HepG2 (cell line): ENCODE results near the gene P2RX2. TPM values are rescaled to one million over a fixed set of nuclear protein-coding genes. Genes with fewer than 3 reads are reported as not detected.

Source experiments
- ATAC-seq: fragments of 200-7000 bp; cut with Tn5 transposase; 3 replicates; pipeline ENCODE4 v1.9.1; 2020; ENCODE audit warnings: mild to moderate bottlenecking, moderate library complexity
- BruUV-seq: library from RNA; stranded (reverse); fragments of 400-500 nt; replicated peaks from 2 replicates; lab custom pipeline; 2021; lab: Mats Ljungman, UMichigan
- CTCF ChIA-PET: fragments of 300-600 bp; formaldehyde crosslinking; extraction: SDS; loops from one replicate; lab custom pipeline; 2021; ENCODE audit warnings: low total read pairs, inconsistent platforms, low intra/inter-chr PET ratio; lab: Yijun Ruan, JAX
- POLR2A ChIA-PET: fragments of 350-600 bp; sonication (Branson Sonifier 250); formaldehyde crosslinking; loops from one replicate; lab custom pipeline; 2020; ENCODE audit warnings: antibody characterized with exemption, inconsistent platforms; lab: Yijun Ruan, JAX
- DNase-seq: peaks from one replicate; pipeline ENCODE4 v3.0.0-alpha.2; 2015; ENCODE audit warnings: low spot score
- FAIRE-seq: peaks from 3 replicates; lab custom pipeline; 2011; peaks lifted over from hg19 to GRCh38; lab: Jason Lieb, UNC
- H2AFZ ChIP-seq: one replicate; pipeline ENCODE4 v1.6.1; 2011; ENCODE audit warnings: low read length, inconsistent platforms
- H3K27ac ChIP-seq: fragments of 300-600 bp; 3 replicates; pipeline ENCODE4 v1.8.0; 2011; ENCODE audit warnings: mixed run types, mild to moderate bottlenecking, mixed read lengths, low read length, inconsistent platforms; ENCODE audit not compliant: insufficient read depth; ENCODE audit errors: extremely low read length
- H3K27me3 ChIP-seq, 2 experiments: fragments of 200-600 bp in 1 of 2; 2 replicates in 1 of 2; 3 replicates in 1 of 2; pipeline versions ENCODE4 v1.6.0 to v1.8.0; 2011; ENCODE audit warnings: low read length in 2 of 2, mild to moderate bottlenecking in 2 of 2, moderate library complexity in 2 of 2, inconsistent platforms in 1 of 2; ENCODE audit not compliant: insufficient read depth in 2 of 2, control insufficient read depth in 1 of 2
- H3K36me3 ChIP-seq, 2 experiments: fragments of 200-600 bp in 1 of 2; replicated peaks in 1 of 2; 2 replicates in 1 of 2; 3 replicates in 1 of 2; pipeline versions ENCODE4 v1.5.1 to v1.8.0; 2011; ENCODE audit warnings: low read length in 2 of 2, inconsistent platforms in 1 of 2; ENCODE audit not compliant: insufficient read depth in 2 of 2, control insufficient read depth in 1 of 2
- H3K4me1 ChIP-seq: 2 replicates; pipeline ENCODE4 v1.5.1; 2012; ENCODE audit warnings: low read length, inconsistent platforms; ENCODE audit not compliant: insufficient read depth
- H3K4me2 ChIP-seq: 2 replicates; pipeline ENCODE4 v1.6.0; 2011; ENCODE audit warnings: low read depth, low read length, inconsistent platforms
- H3K4me3 ChIP-seq, 3 experiments: fragments of 200-600 bp in 1 of 3; sonication (generic), shearing (Covaris generic) in 1 of 3; replicated peaks in 1 of 3; 2 replicates each; pipeline ENCODE4 v1.5.1; 2011 to 2016; ENCODE audit warnings: low read length in 3 of 3, inconsistent platforms in 2 of 3, low read depth in 2 of 3, mild to moderate bottlenecking in 2 of 3, control low read depth in 1 of 3, mixed read lengths in 1 of 3; ENCODE audit not compliant: insufficient read depth in 1 of 3
- H3K79me2 ChIP-seq: one replicate; pipeline ENCODE4 v1.6.1; 2011; ENCODE audit warnings: low read length, inconsistent platforms; ENCODE audit not compliant: insufficient read depth
- H3K9ac ChIP-seq: 2 replicates; pipeline ENCODE4 v1.6.0; 2011; ENCODE audit warnings: mild to moderate bottlenecking, low read depth, low read length, inconsistent platforms; ENCODE audit not compliant: insufficient read depth
- H3K9me3 ChIP-seq: 2 replicates; pipeline ENCODE4 v1.5.1; 2012; ENCODE audit warnings: mild to moderate bottlenecking, low read length
- H4K20me1 ChIP-seq: 2 replicates; pipeline ENCODE4 v1.6.0; 2011; ENCODE audit warnings: inconsistent platforms, mild to moderate bottlenecking, low read length, moderate library complexity; ENCODE audit not compliant: insufficient read depth
- TAF1 ChIP-seq: sonication (generic); formaldehyde crosslinking; IDR thresholded peaks from 2 replicates; pipeline ENCODE4 v1.4.0; 2020; ENCODE audit warnings: missing genetic modification reagents
- THAP7 ChIP-seq: sonication (generic); formaldehyde crosslinking; IDR thresholded peaks from 2 replicates; pipeline ENCODE4 v1.8.1; 2023; ENCODE audit warnings: mild to moderate bottlenecking, missing genetic modification reagents
- TOE1 ChIP-seq: sonication (generic); formaldehyde crosslinking; IDR thresholded peaks from 2 replicates; pipeline ENCODE4 v1.4.0; 2020; ENCODE audit warnings: mild to moderate bottlenecking, missing genetic modification reagents
- ZNF20 ChIP-seq: sonication (generic); formaldehyde crosslinking; IDR thresholded peaks from 2 replicates; pipeline ENCODE4 v1.4.0; 2020; ENCODE audit warnings: mild to moderate bottlenecking, moderate library complexity, missing genetic modification reagents
- ZNF567 ChIP-seq: sonication (generic); formaldehyde crosslinking; IDR thresholded peaks from 2 replicates; pipeline ENCODE4 v1.8.1; 2023; ENCODE audit warnings: mild to moderate bottlenecking, missing genetic modification reagents, borderline replicate concordance
- ZNF761 ChIP-seq: sonication (generic); formaldehyde crosslinking; conservative IDR thresholded peaks from 2 replicates; pipeline ENCODE4 v1.4.0; 2020; ENCODE audit warnings: mild to moderate bottlenecking, missing genetic modification reagents
- WGBS: methylation state at CpG from one replicate; pipeline ENCODE4 v1.1.6; 2017; ENCODE audit warnings: low lambda C conversion rate; 5-methylcytosine and 5-hydroxymethylcytosine counted together
- in situ Hi-C: cut with HindIII; loops from 2 replicates; pipeline ENCODE4 v1.10.0; 2017; ENCODE audit warnings: low pct_unique_long_range_greater_than_20kb; ENCODE audit not compliant: extremely low pct_ligation_motif_present
- intact Hi-C: fragments of 100-400 bp; cut with micrococcal nuclease; formaldehyde crosslinking; loops from one replicate; pipeline ENCODE4 v1.10.0; 2022; ENCODE audit not compliant: unreplicated experiment
- polyA plus RNA-seq, 8 experiments: library from polyadenylated mRNA; depleted of rRNA in 3 of 8; stranded (reverse) in 7 of 8; unstranded in 1 of 8; fragments of >200 nt; fragmentation: Illumina TruSeq in 4 of 8; extraction: Trizol in 4 of 8; gene quantifications; 2 replicates each; pipeline versions ENCODE4 v1.2.1 to v1.2.3, GENCODE V29; 2011 to 2016; ENCODE audit warnings: low read depth in 4 of 8, missing spikeins in 1 of 8, mixed read lengths in 1 of 8; ENCODE audit not compliant: insufficient read depth in 1 of 8
- total RNA-seq, 5 experiments: library from RNA; depleted of rRNA; stranded (reverse); fragments of >200 nt; fragmentation: Illumina TruSeq; extraction: Trizol; gene quantifications; 2 replicates each; pipeline ENCODE4 v1.2.3, GENCODE V29; 2016; ENCODE audit warnings: low read depth in 1 of 5
- TF ChIP-seq, protein P1 (sequence below): sonication (generic); formaldehyde crosslinking; IDR thresholded peaks from 2 replicates; pipeline ENCODE4 v1.9.0; 2022; ENCODE audit warnings: low read depth, missing genetic modification reagents

The P2RX2 gene
- total and polyA plus RNA-seq, 2 of the 13 experiments (the other 11 are each of a cell fraction or from before 2014, with no cell fraction given) = not detected

GRCh38 chr12:132610051-132610759 lies 8.4 kb upstream of the P2RX2 start, which contains the start of gene LRCOL1 (continued):
- TF ChIP-seq ZNF20 (no peak), TAF1 (CRISPR knock-in tag) (no peak), ZNF567 (no peak), ZNF761 (CRISPR knock-in tag) (no peak)
- TF ChIP-seq, protein P1, sequence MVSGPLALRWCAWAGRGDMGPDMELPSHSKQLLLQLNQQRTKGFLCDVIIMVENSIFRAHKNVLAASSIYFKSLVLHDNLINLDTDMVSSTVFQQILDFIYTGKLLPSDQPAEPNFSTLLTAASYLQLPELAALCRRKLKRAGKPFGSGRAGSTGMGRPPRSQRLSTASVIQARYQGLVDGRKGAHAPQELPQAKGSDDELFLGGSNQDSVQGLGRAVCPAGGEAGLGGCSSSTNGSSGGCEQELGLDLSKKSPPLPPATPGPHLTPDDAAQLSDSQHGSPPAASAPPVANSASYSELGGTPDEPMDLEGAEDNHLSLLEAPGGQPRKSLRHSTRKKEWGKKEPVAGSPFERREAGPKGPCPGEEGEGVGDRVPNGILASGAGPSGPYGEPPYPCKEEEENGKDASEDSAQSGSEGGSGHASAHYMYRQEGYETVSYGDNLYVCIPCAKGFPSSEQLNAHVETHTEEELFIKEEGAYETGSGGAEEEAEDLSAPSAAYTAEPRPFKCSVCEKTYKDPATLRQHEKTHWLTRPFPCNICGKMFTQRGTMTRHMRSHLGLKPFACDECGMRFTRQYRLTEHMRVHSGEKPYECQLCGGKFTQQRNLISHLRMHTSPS (CRISPR knock-in tag) = no peak

GRCh38 chr12:132610866-132611602 lies 7.5 kb upstream of the P2RX2 start:
- Histone ChIP-seq H3K36me3 (no peaks in the 10 kb centered on the region), H3K9me3 (peaks cover 12% of the 10 kb centered on the region), H4K20me1 (no peaks in the 10 kb centered on the region), H3K27me3 (peaks cover 0 to 22% of the 10 kb centered on the region in 2 experiments), H3K27ac (no peak overlapping the region), H2AFZ (no peak overlapping the region), H3K79me2 (no peaks in the 10 kb centered on the region)
- no peak for DNase-seq
- ATAC-seq = no peak
- in situ Hi-C loops = no loop called here
- CTCF ChIA-PET = no interaction called here
- TF ChIP-seq TOE1 (CRISPR knock-in tag) (no peak), THAP7 (CRISPR knock-in tag) (no peak)
- TF ChIP-seq, all 625 proteins: peak for 0
- Histone ChIP-seq H3K4me1 (peaks cover 25% of the 10 kb centered on the region), H3K4me3 (no peak overlapping the region), H3K4me2 (no peak overlapping the region), H3K9ac (no peak overlapping the region)
- WGBS = 72% methylated on average over 33 of the region's 33 CpGs
- intact Hi-C loops = no loop called here
- POLR2A ChIA-PET = no interaction called here
- no peak for FAIRE-seq
- BruUV-seq = no TSS peak
